HG02759 (cell line): ENCODE results near the gene MAN1B1.

Experiments
- ATAC-seq: cut with Tn5 transposase; IDR thresholded peaks from one replicate; pipeline ENCODE4 v1.9.1; 2021; ENCODE audit warnings: mild to moderate bottlenecking, moderate library complexity; ENCODE audit not compliant: unreplicated experiment

The MAN1B1 gene

DNA sequence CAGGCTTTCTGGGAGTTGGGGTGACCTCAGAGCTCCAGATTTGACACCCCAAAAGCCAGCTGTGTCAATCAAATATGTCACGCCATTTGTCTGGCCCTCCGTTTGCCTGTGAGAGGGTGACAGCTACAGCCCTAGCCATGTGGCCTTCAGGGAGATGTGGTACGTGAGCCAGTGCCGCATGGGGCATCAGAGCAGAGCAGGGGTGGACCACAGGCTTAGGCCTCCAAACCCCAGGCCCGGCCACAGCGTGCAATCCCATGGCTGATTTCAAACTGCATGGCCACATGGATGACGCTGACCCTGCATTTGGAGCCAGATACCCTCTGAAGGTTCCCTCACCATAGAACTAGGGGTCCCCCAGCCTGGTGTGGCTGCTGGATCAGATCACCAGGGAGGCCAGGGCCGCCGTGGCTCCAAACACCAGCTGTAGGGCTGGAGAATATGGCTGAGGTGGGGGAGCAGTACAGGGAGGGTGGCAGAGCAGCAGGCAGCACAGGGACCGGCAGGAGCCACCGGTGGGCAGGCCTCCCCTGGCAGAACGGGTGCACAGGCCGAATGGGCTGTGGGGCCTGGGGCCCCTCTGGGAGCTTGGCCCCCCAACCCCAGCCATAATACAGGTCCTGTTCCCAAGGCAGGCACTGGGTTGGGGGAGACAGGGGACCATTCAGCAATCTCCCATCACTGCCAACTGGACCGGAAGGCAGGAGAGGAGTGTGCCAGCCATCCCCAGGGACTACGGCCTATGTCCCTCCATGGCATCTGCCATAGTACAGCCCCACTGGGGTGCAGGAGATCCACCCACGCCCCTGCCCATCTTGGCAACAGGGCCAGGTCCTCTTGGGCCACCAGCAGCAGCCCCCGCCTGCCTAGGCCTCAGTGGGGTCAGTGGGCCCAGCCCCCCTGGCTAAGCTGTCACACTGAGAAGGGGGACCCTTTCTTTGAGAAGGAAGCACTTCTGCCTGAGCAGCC is 18.0 kb upstream of the MAN1B1 start:
- ATAC-seq: no peak

DNA sequence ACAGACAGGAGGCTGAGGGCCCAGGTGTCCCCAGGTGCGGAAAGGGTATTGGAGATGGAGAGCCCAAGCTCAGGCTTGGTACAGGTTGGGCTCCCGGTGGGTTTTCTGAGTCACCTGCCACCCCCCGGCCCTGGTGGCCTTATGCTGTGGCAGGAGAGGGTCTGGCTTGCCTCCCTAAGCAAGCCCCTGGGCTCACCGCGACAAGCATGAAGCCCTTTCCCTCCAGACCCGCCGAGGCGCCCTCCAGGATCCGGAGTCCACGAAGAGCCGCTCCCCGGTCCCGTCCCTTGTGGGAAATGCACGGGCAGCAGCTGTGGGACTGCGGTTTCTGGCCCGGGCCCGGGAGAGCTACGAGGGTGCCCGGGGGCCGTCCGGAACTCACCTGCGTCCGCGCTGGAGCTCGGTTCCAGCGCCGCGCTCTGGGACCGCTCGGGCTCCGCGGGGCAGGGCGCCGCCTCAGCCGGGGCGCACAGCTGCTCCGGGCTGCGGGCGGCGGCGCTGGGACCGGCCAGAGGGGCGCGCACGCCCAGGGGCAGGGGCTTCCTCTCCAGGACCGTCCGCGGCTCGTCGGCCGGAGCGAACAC is 17.2 kb upstream of the MAN1B1 start:
- peak; percentile 16 for ATAC-seq

DNA sequence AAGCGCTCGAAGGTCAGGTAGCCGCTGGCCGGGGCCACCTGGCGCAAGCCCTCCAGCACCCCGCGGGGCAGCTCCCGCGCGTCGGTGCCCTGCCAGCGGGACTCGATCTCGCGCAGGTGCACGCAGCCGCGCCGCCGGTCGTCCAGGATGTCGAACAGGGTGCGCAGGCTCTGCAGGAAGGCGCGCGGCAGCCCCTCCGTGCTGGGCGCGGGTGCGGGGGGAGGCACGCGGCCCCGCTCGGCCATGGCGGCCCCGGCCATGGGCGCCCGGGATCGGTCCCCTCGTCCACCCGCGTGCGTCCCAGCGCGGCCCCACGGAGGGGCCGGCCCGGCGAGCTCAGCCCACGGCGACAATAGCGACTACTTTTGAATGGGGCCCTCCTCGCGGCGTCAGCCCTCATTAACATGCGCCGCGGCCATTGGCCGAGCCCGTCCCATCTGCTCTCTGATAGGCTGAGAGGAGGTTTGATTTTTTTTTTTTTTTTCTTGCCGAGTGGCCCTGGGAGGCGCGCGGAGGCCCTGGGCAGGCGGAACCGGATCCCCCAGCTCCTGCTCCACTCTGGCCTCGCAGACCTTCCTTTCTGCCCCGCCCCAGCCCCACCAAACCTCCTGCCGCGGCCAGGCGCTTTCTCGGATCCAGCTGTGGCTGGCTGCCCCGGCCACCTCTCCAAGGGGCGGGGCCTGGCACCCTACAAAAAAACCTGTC is 16.4 kb upstream of the MAN1B1 start, which contains the start of gene SAPCD2:
Gene SAPCD2, minus strand, starts transcription at position 357 of the 705 bp plus-strand sequence. Its CDS starts 97 bp downstream, at position 260.
- ATAC-seq: peak; percentile 80

DNA sequence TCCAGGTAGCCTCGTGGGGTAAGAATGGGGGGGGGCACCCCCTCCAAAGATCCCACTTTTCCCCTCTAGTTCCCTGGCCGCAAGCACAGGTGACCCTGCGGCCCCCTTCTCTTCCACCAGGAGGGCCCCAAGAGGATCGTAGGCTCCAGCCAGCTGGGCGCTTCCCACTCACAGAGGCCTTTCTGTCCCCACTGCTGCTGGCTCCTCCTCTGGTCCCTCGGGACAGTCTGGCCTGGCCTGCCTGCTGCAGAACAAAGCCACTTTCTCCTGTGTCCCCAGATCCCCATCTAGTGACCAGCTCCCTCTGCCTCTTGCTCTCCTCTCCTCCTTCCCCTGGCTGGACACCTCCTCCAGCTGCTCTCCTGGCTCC is 15.9 kb upstream of the MAN1B1 start:
- ATAC-seq: peak; percentile 20

DNA sequence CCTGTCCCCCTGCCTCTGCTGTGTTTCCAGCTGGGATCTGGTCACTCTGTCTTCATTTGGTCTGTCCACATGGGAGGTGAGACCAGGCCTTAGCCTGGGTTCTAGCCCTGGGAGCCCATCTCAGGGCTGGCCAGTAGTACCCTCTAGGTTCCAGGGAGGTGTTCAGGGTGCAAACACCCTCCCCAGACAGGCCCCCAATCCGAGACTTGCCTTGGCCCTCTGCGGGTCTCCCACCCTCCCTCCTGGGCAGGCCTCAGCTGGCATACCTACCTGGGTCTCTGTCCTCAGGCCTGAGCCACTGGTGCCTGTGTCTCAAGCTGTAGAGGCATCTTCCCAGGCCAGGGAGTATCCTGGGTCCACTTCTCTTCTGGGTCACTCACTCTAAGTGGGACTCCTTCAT is 15.5 kb upstream of the MAN1B1 start:
- no peak for ATAC-seq

DNA sequence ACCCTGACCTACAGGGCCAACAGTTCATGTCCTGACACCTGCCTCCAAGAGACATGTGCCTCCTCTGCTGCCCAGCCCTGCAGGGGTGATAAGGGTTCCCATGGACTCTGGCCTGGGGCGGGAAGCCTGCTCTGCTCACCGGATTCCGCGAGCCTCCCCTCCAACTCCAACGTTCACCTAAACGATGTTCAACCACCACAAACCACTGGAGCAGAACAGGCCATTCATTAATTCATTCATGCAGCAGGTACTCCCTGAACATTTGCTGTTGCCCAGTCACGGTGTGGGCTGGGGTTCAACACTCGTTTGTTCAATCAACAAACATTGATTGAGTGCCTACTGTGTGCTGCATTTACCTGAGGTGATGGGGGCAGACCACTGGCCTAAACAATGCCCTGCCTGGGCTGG is 12.8 kb upstream of the MAN1B1 start:
- no peak for ATAC-seq

DNA sequence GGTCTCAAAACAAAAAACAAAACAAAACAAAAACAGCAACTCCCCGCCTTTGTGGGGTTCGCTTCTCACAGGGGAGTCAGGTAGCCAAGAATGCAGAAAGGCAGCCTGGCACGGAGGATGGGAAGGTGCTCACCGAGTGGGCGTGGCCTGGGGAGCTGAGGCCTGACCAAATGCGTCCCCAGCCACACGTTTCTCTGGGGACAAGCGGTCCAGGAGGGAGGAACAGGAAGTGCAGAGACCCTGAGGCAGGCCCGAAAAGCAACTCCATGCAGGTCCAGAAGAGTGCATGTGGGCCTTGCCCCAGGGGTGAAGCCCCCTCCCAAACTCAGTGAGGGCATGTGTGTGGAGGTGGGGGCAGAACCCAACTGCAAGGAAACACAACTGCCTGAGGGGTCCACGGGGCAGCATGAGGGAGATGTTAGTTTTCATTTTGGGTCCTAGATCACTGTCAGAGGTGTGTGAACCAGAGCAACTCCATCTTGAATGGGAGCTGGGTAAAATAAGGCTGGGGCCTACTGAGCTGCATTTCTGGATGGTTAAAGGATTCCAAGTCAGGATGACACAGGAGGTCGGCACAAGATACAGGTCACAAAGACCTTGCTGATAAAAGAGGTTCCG is 12.0 kb upstream of the MAN1B1 start:
- no peak for ATAC-seq

DNA sequence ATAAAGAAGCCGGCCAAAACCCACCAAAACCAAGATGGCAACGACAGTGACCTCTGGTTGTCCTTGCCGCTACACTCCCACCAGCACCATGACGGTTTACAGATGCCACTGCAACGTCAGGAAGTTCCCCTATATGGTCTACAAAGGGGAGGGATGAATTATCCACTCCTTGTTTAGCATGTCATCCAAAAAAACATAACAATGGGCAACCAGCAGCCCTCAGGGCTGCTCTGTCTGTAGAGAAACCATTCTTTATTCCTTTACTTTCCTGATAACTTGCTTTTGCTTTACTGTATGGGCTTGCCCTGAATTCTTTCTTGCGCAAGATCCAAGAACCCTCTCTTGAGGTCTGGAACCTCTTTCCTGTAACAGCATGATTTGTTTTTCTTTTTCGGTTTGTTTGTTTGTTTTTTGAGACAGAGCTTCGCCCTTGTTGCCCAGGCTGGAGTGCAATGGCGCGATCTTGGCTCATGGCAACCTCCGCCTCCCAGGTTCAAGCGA is 11.5 kb upstream of the MAN1B1 start:
- no peak for ATAC-seq

DNA sequence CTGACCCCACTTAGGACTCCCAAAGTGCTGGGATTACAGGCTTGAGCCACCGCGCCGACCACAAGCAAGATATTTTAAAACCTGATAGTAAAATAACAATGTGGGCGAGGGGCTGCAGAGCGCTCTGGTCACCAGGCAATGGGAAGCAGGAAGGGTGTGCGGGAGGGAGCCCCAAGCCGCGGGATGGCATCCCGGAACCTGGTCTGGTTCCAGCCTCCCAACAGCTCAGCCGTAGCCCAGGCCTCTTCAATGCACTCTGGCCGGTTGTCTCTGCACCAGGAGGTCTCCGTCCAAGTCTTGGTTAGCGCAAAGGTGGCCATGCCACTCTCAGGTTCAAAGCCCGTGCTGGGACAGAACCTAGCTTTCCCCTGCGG is 10.2 kb upstream of the MAN1B1 start:
- no peak for ATAC-seq

DNA sequence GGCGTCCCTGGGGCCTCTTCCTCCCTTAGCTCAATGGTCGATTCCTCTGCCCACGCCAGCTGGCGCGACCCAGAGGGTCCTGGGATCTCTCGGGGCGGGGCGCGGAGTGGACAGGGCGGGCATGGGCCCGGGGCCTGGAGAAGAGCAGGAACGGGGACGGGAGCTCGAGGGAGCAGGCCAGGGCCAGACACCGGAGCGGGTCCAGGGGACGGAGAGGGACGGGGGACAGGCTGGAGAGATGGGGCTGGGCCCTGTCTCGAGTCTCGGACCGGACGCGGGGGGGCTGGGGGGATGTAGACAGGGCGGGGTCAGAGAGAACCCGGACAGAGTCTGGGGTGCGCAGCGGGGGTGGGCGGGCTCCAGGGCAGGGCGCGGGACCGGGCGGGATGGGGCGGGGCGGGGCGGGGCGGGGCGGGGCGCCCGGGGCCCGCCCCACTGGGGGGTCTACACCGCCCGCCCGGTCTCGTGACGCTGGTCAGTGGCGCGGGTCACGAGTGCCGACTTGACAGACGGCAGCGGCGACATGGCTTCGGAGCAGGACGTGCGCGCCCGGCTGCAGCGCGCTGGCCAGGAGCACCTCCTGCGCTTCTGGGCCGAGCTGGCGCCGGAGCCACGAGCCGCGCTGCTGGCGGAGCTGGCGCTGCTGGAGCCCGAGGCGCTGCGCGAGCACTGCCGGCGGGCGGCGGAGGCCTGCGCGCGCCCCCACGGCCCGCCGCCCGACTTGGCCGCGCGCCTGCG is 9.6 kb upstream of the MAN1B1 start, which contains the start of gene UAP1L1:
Gene UAP1L1, plus strand, starts transcription at position 508 of the 738 bp plus-strand sequence. Its CDS starts 16 bp downstream, at position 524.
- peak; percentile 65 for ATAC-seq

DNA sequence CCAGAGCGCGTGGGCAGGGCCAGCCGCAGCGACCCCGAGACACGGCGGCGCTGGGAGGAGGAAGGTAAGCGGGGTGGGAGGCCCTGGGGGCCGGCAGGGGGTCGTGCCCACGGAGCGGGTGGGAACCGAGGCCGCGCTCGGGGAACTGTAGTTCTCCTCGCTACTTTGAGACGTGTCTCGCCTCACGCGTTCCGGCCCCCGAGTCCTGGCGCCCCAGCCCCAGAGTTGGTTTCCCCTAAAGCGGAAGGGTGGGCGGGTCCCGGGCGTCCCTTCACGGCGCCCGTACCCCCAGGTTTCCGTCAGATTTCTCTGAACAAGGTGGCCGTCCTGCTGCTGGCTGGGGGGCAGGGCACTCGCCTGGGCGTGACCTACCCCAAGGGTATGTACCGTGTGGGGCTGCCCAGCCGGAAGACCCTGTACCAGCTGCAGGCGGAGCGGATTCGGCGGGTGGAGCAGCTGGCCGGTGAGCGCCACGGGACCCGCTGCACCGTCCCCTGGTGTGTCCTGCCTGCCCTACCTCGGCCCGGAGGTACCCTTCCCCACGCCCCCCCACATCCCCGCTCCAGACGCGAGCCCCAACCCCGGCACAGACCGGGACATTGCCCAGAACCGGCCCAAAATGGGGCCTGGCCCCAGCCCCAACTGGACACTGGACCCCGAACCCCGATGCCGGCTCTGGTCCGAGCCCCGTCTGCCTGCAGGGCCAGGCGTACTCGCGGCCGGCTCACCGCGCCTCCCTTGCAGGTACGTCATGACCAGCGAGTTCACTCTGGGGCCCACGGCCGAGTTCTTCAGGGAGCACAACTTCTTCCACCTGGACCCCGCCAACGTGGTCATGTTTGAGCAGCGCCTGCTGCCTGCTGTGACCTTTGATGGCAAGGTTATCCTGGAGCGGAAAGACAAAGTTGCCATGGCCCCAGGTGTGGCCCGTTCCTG is 8.8 kb upstream of the MAN1B1 start:
- ATAC-seq: peak; percentile 35

DNA sequence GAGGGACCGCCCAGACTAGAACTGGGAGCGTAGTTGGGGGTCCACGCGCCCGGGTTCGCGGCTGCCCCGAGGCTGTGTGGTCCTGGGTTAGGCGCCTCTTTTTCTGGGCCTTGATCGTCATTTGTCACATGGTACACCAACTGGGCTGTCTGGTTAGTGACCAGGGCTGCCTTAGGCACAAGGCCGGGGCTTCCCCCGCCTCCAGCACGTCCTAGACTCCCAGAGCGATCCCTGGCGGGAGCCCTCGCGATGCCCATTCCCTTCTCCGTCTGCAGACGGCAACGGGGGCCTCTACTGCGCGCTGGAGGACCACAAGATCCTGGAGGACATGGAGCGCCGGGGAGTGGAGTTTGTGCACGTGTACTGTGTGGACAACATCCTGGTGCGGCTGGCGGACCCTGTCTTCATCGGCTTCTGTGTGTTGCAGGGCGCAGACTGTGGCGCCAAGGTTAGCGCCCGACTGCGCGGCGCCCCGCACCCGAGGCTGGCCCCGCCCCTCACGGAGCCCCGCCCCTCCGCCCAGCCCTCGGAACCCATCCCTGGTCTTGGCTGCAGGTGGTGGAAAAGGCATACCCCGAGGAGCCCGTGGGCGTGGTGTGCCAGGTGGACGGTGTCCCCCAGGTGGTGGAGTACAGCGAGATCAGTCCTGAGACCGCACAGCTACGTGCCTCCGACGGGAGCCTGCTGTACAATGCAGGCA is 7.9 kb upstream of the MAN1B1 start:
- ATAC-seq: no peak

DNA sequence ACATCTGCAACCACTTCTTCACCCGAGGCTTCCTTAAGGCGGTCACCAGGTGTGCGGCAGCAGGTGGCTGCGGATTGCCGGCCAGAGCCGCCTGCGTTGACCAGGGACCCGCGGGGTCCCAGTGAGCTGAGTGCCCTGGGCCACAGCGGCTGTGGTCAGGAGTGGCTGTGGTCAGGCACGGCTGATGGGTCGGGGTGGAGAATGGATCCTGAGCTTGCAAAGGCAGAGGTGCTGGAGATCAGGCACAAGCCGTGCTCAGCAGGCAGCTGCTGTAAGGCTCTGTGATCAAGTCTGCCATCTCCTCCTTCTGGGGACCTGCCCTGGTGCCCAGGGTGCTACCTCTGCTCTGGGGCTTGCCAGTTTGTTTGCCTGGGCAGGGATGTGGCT is 7.4 kb upstream of the MAN1B1 start:
- no peak for ATAC-seq

DNA sequence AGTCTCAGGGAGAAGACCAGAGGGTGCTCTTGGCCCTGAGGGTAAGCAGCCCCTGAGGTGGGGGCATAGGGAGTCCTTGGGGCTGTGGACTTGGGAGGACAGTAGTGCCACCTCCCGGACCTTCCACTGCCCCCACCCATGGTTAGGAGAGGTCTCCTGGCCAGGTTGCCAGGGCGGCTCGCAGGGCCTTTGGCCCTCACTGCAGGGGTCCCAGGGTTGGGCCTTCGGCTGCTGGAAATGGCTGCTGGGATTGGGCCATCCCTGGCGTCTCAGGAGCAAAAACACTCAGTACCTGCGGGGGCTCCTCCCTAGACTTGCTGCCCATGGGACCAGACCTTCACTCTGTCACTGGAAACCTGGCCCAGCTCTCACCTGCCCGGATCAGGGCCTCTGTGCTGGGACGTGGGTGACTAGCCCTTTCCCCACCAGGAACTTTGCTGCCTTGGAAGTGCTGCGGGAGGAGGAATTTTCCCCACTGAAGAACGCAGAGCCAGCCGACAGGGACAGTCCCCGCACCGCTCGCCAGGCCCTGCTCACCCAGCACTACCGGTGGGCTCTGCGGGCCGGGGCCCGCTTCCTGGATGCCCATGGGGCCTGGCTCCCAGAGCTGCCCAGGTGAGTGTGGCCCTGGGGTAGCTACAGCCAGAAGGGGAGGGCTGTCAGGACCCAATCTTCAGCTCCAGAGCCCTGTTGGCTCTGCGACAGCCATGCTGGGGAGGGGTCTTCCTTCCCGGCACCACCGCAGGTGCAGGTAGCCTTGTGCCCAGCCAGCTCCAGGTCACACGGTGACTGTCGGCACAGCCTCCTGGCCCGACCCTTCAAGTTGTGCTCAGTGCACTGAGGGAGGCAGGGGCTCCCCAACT is 6.3 kb upstream of the MAN1B1 start:
- ATAC-seq: no peak

DNA sequence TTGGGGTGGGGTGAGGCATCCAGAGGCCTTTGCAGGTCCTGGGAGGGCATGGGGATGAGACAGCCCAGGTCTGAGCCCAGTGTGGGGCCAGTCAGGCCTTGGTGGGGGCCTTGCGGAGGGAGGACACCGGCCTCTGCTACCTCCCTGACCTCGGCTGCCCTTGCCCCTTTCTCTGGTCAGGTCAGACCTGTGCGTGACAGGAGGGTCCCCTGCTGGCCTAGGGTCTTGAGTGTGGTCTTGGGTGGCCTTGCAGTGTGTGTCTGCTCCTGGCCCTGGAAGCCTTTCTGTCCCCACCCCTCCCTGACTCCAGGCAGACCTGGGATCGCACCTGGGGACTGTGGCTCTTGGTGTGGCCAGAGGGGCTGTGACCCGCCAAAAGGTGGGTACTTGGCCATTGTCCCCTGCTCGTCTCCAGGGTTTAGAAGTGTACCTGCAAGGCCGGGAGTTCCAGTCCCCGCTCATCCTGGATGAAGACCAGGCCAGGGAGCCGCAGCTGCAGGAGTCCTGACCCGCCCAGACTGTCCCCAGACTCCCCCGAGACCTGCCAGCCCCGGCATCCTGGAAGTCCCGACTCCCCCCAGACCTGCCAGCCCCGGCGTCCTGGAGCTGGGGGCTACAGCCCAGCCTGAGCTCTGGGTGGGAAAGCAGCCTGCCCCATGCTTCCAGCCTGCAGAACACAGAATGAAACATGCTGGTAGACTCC is 4.4 kb upstream of the MAN1B1 start:
- ATAC-seq: no peak

DNA sequence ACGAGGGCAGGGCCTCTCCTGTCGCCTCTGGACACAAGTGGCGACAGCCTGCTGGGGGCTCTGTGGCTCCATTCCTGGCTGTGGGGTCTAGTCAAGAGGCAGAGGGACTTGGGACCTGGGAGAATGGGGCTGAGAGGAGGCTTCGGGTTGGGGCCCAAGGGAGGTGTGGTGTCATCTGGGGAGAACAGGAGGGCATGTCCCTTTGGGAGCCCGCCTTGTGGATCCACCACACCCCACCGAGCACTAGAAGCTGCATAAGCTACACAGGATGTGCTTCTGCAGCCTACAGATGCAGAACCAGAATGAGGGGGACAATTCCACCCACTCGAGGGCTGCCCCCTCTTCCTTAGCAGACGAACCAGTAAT is 3.9 kb upstream of the MAN1B1 start:
- no peak for ATAC-seq

DNA sequence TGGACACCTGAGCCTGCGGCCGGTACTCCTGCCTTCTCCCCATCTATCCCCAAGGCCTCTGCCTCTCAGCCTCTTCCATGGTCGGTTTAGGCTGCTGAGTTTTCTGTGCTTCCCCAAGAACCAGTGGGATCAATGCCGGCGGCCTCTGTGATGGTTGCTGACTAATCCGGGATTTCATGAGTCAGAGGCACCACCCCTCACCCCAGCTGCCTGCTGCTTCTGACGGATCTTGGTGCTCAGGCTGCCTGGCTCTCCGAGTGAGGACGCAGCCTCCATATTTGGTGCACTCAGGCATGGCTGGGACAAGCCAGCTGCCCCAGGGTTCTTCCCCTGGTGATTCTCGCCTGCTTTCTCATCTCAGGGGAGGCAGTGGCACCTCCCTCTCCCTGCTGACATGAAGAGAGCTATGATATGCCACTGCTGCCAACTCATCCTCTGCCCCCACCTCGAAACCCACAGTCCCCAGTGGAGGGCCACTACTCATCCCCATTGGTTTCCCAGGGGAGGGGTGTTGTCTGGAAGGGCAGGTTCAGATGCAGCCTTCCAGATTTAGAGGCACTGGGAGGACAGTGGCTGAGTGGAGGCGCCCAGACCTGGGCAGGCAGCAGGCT is 3.3 kb upstream of the MAN1B1 start:
- no peak for ATAC-seq
